ENCODE results near the gene CROCC2.

DNA sequence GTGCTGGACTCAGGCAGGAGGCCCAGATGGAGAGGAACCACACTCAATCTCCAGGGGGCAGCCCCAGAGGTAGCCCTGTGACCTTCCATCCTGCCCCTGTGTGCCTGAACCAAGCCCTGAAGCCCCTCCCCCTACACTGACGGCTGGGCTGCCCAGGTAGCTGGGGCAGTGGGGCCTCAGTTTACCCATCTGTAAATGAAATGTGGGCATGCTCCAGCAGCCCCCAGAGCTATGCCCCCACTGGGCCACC, 15.8 kb downstream of the CROCC2 start:
- TF ChIP-seq, protein P1, sequence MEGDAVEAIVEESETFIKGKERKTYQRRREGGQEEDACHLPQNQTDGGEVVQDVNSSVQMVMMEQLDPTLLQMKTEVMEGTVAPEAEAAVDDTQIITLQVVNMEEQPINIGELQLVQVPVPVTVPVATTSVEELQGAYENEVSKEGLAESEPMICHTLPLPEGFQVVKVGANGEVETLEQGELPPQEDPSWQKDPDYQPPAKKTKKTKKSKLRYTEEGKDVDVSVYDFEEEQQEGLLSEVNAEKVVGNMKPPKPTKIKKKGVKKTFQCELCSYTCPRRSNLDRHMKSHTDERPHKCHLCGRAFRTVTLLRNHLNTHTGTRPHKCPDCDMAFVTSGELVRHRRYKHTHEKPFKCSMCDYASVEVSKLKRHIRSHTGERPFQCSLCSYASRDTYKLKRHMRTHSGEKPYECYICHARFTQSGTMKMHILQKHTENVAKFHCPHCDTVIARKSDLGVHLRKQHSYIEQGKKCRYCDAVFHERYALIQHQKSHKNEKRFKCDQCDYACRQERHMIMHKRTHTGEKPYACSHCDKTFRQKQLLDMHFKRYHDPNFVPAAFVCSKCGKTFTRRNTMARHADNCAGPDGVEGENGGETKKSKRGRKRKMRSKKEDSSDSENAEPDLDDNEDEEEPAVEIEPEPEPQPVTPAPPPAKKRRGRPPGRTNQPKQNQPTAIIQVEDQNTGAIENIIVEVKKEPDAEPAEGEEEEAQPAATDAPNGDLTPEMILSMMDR (optimal IDR thresholded peaks at IDR 0.05 in 1 of 3, IDR thresholded peaks at IDR 0.05 in 1 of 3, conservative IDR thresholded peaks at IDR 0.05 in 1 of 3; ENCODE audit: extremely low read depth in 1 of 3, insufficient read depth in 2 of 3, low read length in 3 of 3): no peak
- no peak for TF ChIP-seq EZH2 (IDR thresholded peaks at IDR 0.05; ENCODE audit: low read length)

Data from keratinocyte (primary cell).